HG02884 (cell line): Measurements from ENCODE around the gene LRBA.
"Not testable (repeated sequence)": the region's sequence is repeated elsewhere in the genome, so short reads cannot be mapped to it uniquely, and the experiment has no call there.

Experiments
- ATAC-seq: cut with Tn5 transposase; IDR thresholded peaks from one replicate; pipeline ENCODE4 v1.9.1; 2021; ENCODE audit warnings: mild to moderate bottlenecking, moderate library complexity; ENCODE audit not compliant: unreplicated experiment

LRBA gene

DNA sequence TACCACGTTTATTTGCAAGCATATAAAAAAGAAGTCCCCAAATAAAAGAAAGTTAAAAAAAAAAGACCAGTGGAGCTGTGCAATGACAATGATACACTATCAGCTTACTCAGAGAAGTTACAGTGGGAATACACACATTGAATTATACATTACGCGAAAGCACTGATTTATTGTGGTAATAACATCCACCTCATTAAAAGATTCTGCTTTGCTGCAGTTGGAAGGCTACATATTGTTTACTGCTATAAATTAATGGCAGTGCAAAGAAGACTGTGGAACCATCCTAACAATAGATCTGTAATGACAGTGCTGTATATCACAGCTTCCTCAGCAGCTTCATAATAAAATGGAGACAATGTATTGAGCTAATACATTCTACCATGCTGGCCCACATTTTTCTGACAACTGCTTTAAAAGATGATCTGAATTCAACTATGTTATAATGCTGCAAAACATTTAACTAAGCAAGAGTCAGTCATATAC is 575.6 kb downstream of the LRBA start:
- ATAC-seq: no peak

DNA sequence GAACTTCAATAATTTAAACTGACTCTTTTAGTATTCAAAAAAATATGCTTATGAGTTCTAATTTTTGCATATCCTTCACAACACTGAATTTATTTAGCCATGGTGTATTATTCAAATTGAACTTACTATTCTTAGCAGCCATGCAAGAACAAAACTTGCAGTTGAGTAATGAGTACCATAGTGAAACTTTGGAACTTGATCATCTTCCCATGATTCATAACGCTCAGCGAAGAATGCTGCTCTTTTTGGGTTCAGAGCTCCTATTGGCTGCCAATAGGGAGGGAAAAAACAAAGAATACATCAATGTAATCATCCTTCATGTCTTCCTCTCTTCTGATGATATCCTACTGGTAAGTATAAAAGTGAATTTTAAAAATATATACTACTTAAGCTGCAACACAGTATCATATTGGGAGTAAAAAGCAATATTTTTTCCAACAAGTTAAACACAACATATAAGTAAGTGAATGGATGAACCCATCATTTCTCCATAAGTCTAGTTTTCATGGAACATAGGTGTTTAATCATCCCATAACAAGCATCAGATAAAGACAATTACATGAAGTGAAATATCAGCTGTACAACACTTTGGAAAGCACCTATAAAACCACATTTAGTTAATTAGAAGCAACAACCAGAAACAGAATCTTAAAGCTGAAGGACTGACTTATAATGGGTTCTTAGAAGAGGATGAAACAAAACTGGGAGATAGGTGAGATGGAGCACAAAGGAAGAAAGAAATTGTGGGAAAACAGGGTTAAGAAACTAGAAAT is 578.3 kb downstream of the LRBA start:
- no peak for ATAC-seq

DNA sequence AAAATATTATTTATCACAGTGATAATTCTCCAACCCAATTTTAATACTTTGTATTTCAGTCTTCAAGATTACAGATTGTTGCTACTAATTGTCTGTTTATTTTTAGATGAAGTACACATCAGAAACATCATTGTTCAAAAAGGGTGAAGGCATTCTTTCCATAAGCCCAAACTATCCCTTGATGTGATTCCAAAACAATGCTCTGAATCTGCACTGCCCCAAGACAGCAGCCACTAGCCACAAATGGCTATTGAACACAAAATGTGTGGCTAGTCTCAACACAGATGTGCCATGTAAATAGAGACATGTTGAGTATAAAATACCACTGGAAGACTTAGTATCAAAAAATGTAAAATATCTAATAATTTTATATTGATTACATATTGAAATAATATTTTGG is 583.9 kb downstream of the LRBA start:
- ATAC-seq: no peak

DNA sequence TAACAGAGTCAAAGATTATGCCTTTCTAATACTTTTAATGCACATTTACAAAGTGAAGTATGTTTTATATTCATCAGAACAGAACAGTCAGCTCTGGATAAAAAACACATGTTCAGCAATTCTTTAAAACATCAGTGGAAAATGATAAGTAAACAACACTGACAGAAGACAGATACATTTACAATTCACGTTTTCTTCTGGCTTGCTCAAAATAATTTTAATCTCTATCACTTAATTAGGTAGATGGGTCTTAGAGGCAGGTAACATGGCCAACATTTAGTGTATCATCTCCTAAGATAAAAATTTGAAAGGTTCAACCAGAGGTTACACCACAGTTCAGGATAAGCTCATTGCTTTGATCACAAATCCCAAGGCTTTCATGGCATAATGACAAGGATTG is 589.9 kb downstream of the LRBA start:
- no peak for ATAC-seq

DNA sequence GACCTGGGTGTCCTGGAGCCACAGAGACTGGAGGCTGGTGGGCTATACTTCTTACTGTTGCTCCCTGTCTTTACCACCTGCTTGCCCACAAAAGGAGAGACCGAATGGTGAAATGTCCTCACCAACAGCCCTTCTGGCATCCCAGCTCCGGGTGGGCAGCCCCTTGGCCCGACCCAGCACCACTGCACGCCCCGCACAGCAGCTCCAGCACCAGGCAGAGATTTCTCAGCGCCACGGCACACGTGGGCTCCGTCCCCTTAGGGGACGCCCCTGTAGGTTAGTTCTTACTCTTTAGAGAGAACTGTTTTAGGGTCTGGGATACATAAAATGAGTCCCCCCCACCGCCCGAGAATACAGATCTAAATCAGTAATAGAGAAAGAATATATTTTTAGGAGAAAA is 591.6 kb downstream of the LRBA start:
- no peak for ATAC-seq

DNA sequence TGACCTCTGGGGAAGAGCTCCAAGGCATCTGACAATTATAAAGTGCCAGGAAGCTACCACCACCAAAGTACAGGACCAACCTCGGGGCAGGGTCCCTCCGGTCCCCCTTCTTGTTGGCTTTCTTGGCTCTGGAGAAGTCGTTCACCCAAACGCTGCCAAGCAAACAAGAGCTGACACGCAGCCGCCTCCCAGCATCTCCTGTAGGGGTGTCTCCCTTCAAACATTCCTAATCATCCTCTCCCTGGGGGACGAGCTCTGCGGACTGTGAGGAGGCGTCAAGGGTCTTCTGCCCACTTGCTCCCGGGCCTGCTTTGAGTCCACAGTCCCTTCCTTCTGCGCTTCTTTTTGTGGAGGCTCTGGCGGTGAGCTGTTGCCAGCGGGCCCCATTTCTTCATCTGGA is 592.0 kb downstream of the LRBA start:
- no peak for ATAC-seq

DNA sequence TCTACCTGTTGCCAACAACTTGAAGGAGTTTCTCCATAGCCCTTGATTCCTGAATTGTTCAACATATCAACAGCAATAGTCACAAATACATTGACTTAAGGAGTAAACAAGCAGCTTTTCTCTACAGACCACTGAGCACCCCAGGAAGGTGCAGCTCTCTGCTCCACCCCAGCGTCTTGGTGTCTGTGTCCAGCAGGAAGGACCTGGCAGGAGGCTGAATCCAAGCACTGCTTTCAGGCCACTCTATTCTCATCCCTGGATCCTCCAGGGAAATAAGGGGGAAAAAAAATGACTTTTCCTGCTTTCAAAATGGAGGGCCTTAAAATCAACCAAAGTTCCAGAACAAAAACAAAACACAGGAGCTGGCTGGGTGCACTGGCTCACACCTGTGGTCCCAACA is 593.5 kb downstream of the LRBA start:
- no peak for ATAC-seq

DNA sequence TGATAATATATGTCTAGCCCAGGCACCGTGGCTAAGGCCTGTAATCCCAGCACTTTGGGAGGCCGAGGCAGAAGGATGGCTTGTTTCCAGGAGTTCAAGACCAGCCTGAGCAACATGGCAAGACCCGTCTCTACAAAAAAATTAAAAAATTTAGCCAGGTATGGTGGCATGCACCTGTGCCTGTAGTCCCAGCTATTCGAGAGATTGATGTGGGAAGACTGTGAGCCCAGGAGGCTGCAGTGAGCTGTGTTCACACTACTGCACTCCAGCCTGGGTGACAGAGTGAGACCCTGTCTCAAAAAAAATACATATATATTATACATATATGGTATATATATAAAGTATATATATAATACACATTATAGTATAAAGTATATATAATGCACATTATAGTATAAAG is 595.1 kb downstream of the LRBA start:
- ATAC-seq: no peak

DNA sequence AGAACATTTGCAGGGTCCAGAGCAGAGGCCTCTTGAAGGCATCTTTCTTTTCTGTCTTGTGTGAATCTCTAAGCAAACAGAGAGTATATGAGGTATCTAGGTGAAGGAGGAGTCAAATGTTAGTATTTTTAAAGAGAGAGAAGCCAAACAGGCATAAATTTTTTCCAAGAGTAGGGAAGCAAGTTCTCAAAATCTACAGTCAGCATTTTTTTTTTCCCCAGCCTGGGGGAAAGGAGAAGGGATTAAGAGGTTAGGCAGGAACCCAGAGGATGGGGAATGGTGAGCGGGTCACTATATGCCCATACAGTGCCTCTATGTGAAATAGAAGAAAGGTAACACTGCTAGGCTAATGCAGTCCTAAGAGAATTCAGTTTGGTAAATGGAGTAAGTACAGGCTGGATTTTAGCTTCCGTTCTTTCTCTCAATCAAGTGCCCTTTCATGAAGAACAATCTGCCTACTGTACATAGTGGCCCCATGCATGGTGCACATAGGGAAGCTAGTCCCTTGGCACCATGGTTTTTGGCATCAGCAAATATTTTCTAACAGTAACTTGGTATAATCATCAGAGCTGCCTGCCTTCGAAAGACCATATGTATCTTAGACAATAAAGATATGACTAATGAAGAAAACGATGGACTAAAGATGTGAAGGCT is 596.2 kb downstream of the LRBA start:
- no peak for ATAC-seq

DNA sequence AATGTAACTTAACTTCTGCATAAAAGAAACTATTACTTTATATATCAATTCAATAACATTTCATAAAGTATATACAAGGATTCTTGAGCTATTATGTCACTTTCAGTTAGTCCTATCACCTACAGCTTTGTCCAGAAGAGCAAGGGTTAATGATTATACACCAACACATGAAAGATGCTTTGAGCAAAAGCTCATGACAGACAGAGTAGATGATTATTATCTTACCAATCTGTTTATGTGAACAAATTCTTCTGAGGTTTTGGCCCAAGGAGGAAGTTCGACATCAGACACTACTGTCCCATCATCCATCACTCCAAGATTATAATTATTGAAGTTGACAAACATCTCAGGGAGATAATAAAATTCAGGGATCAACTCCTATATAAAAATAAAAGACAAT is 599.9 kb downstream of the LRBA start:
- no peak for ATAC-seq

DNA sequence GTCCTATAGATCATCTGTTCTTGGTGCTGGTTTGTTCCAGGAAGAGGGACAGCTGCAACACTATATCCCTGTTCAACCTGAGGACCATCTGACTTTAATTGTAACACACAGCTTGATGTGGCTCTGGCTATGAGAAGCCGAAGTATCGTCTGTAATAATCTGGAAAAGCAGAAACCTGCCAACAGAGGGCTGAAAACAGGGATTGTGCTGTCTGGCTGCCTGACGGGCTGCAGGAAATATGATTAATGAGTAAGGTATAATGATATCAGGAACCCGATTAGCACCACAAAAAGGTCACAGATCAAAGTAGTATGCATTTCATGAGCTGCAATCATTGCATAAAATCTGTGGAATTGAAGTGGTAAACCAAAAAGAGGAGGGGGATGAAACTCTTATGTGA is 603.6 kb downstream of the LRBA start:
- no peak for ATAC-seq

DNA sequence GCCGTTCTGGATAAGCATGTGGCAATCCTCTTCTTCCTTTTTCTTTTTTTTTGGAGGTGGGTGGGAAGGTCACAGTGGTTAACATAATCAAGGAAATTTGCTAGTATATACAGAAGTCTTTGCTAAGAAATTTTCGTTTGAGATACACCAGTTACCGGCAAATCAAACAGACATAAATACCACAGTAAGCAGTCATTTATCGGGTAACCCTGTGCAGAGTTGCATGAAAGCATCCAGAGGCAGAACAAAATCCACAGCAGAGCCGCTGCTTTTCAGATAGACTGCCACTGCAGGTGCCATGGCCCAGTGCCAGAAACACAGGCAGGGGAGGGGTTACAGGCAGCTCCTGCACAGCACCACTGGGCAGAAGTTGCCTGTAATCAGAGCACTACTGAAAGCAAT is 612.2 kb downstream of the LRBA start:
- ATAC-seq: peak; percentile 86

DNA sequence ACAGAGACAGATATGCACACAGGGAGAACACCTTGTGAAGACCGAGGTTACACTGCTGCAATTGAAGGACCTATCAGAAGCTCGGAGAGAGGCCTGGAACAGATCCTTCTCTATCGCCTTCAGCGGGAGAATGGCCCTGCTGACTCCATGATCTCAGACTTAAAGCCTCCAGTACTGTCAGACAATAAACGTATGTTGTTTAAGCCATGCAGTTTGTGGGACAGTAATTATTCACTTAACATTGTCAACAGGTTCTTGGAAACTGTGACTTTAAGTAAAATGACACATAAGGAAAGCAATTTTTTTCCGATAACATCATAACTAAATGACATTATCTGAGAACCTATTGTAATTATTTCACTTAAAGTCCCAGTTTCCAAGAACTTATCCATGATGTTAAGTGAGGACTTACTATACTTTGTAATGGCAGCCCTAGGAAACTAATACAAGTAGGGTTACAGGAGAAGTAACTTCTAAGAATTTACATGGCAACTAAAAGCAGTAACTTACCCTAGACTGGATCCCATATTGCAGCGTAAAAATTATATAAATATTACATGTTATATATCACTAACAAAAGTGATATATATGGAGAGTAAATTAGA is 613.9 kb downstream of the LRBA start:
- ATAC-seq: no peak

DNA sequence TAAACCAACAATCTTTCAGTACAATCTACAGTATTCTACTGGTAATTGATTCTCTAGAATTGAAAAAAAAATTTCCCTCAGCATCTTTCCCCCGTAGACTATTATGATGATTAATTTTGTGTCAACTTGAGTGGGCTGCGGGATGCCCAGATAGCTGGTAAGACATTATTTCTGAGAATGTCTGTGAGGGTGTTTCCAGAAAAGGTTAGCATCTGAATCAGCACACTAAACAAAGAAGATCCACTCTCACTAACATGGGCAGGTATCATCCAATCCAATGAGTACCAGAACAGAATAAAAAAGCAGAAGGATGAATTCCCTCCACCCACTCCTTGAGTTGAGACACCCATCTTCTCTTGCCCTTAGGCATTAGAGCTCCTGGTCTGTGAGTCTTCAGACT is 619.2 kb downstream of the LRBA start:
- no peak for ATAC-seq

DNA sequence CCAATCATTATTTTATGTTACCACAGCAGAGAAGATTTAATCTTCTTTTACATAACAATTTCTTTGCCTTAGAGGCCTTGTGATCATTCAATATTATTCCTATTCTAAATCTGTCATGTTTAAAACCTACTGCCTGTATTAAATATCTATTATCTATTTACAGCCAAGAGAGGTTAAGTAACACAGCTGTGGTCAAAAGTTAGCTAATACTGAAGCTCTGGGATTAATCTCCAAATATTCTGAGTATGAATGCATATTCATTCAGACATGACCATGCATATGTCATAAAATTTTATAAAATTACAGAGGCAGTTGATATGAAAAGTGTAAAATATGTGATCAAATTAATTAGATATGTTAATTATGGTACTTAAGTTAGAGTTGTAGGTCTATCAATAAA is 621.0 kb downstream of the LRBA start:
- no peak for ATAC-seq

DNA sequence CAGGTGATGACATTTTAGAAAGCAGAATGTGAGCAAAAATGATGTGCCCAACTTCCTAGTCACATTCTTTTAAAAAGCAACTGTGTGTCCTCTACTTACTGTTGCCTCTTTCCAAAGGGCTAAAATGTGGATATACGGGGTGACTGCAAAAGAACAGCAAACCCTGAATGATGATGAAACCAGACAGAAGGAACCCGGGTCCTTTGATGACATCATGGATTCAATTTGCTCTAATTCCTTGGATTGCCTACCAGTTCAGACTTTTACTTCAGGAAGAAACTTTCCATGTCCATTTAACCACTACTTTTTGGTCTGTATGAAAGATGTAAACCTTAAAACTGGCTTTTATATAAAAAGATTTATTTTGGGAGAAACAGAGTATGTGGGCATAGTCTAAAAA is 624.0 kb downstream of the LRBA start:
- no peak for ATAC-seq

DNA sequence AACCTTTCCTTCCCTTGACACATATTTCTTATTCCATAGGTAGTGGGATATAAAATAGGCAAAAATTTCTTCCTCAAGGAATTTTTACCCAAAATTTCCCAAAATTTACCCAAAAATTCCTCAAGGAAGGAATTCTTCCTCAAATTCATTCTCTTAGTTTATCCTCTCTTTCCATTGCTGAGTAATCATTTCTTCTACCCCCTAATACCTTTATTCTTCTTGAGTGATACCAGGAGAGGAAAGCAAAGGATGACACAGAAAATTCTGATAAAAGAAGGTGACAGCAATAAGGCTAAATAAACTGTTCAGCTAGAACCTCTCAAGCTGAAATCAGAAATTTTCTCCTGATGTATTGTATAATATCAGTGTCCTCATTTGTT is 624.6 kb downstream of the LRBA start:
- no peak for ATAC-seq

DNA sequence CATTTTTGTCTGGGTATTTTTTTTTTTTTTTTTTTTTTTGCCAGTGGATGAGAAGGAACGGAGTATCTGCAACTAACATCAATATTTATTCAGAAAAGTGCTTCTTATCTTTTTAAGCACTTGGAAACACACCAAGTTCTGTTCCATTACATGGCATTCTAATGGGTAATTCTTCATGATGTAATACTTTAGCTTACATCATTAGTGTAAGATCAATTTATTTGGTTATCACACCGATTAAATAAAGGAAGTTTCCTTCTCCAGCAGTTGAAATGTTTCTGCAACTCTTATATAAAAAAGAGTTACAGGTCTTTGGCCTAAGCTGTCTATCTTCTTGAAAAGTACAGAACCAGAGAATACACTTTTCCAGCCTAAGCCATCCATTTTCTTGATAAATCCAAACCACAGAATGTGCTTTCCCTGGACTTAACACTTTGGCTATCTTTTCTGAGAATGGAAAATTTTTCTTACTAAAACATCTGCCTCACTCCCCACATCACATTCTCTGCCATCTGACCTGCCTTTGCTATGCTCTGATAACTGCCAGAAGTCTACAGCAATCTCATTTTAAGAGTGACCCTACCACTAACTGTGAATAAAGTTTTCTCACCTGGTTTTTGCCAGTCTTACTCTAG is 625.1 kb downstream of the LRBA start:
- no peak for ATAC-seq

DNA sequence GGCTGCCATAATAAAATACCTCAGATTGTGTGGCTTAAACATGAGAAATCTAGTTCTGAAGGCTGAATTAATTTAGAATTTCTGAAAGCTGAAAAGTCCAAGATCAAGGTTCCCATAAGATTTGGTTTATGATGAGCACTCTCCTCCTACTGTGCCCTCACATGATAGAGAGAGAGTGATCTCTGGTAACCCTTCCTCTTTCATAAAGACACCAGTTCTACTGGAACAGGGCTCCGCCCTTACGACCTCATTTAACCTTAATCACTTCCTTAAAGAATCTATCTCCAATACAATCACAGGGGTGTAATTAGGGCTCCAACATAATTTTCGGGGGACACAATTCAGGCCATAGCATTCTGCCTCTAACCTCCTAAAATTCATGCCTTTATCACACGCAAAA is 627.1 kb downstream of the LRBA start:
- no peak for ATAC-seq

DNA sequence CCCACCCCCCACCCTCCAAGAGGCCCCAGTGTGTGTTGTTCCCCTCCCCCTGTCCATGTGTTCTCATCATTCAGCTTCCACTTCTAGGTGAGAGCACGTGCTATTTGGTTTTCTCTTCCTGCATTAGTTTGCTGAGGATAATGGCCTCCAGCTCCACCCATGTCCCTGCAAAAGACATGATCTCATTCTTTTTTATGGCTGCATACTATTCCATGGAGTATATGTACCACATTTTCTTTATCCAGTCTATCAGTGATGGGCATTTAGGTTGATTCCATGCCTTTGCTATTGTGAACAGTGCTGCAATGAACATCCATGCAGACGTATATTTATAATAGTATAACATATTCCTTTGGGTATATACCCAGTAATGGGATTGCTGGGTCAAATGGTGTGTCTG is 628.7 kb downstream of the LRBA start:
- not testable (repeated sequence) for ATAC-seq

DNA sequence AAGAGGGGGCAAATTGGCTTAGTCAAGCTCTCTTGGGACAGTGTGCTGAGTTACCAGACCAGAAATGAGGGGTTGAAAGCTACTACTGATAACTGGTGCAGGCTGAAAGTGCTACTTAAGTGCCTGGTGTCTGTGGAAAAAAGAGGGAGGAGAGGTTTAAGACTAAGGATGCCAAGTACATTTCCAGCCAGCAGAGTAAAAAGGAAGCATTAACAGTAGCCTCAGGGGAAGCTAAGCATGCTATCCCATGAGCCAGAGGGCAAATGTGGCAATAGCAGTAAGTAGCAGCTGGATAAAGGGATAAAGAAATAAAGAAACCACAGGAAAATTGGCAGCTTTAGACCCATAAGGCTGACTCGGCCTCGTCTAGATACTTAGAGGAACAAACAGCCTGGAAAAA is 629.5 kb downstream of the LRBA start:
- ATAC-seq: no peak

DNA sequence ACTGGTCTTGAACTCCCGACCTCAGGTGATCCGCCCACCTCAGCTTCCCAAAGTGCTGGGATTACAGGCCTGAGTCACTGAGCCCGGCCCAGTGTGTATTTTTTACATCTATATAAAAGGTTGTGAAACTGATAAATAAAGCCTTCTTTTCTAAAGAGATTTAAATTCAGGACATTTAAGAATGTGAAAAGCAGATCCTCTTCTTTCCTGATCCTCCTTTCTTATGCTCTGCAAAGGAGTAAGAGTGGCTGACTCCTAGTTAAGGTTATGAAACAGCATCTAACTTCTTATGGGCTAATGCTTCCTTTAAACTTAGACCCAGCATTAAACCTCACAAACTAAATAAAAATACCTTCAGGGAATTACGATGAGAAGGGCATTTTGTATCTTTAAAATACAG is 630.8 kb downstream of the LRBA start:
- no peak for ATAC-seq
